ENCODE results near the gene C2orf92.

DNA sequence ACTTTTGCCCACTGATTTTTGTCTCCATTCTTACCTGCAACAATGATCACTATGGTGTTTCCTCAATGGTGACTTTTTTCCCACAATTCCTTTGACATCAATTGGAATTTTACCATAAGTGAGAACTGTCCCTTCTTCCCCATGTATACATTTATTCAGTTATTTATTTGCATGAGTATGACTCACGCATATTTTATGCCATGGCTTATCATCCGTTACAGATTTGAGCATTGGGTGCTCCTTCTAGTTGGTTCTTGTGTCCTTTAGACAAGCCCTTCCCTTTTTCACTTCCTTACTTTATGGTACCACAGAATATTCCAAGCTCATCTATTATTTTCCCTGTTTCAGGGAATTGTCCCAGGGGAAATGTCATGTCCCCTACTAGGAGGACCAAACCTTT, 16.0 kb upstream of the C2orf92 start:
- TF ChIP-seq SREBF2 (IDR thresholded peaks at IDR 0.05), result no peak
- no peak for TF ChIP-seq POLR2A (IDR thresholded peaks at IDR 0.05; ENCODE audit: low read length)
- no peak for TF ChIP-seq JUN (IDR thresholded peaks at IDR 0.05)
- TF ChIP-seq CHD2 (IDR thresholded peaks at IDR 0.05; ENCODE audit: low read length, partially characterized antibody), result no peak
- TF ChIP-seq ZSCAN20 (CRISPR knock-in tag; IDR thresholded peaks at IDR 0.05), result no peak
- no peak for TF ChIP-seq RCOR1 (IDR thresholded peaks at IDR 0.05; ENCODE audit: low read depth, low read length)
- TF ChIP-seq, protein P1, sequence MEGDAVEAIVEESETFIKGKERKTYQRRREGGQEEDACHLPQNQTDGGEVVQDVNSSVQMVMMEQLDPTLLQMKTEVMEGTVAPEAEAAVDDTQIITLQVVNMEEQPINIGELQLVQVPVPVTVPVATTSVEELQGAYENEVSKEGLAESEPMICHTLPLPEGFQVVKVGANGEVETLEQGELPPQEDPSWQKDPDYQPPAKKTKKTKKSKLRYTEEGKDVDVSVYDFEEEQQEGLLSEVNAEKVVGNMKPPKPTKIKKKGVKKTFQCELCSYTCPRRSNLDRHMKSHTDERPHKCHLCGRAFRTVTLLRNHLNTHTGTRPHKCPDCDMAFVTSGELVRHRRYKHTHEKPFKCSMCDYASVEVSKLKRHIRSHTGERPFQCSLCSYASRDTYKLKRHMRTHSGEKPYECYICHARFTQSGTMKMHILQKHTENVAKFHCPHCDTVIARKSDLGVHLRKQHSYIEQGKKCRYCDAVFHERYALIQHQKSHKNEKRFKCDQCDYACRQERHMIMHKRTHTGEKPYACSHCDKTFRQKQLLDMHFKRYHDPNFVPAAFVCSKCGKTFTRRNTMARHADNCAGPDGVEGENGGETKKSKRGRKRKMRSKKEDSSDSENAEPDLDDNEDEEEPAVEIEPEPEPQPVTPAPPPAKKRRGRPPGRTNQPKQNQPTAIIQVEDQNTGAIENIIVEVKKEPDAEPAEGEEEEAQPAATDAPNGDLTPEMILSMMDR (IDR thresholded peaks at IDR 0.05), result no peak
